HG02678 (cell line): Measurements from ENCODE around the gene FAM174C.
"Not testable (repeated sequence)": the region's sequence is repeated elsewhere in the genome, so short reads cannot be mapped to it uniquely, and the experiment has no call there.

ENCODE experiments used
- ATAC-seq: cut with Tn5 transposase; IDR thresholded peaks from one replicate; pipeline ENCODE4 v1.9.1; 2021; ENCODE audit warnings: mild to moderate bottlenecking, moderate library complexity; ENCODE audit not compliant: unreplicated experiment

FAM174C gene

GRCh38 chr19:1316466-1316865, 41.1 kb downstream of the FAM174C start:
- no peak for ATAC-seq

- no peak for ATAC-seq
Measured at GRCh38 chr19:1317274-1318003, 42.1 kb downstream of the FAM174C start.

DNA sequence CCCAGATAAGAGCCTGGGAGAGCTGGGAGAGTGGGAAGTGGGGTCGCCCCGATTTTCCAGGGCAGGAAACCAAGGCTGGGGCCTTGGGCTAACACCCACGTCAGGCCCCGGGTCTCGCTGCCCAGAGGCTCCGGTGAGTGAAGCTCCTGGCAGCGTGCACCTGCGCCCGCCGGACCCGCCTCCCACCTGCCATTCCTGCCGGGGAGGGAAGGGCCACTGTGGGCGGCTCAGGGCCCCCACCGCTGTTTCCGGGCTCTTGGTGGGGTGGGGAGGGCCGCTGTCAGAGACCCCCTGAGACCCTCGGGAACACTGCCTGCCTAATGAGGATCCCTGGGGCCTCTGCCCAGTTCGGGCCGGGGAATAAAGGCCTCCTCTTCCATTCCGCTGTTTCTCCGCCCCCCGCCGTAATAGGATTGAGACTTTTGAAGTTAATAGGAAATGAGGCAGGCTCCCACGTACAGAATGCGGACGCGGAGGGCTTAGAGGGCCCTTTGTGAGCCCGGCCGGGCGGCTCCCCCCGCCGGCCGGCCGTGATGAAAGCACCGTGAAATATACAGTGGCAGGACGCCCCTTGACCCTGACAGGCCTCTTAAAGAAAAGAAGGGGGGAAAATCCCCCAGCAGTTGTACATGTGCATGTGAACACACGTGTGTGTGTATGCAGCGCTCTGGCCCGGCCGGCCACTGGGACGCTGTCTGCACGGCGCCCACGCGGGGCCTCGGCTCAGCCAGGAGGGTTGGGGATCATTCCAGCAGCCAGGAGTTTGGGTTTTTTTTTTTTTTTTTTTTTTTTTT, 43.5 kb downstream of the FAM174C start:
- ATAC-seq, result no peak

GRCh38 chr19:1320282-1320650, 44.9 kb downstream of the FAM174C start:
- ATAC-seq, result not testable (repeated sequence)

GRCh38 chr19:1321539-1321938, 46.2 kb downstream of the FAM174C start:
- no peak for ATAC-seq

GRCh38 chr19:1322198-1322981, 47.1 kb downstream of the FAM174C start:
- ATAC-seq, result no peak

DNA sequence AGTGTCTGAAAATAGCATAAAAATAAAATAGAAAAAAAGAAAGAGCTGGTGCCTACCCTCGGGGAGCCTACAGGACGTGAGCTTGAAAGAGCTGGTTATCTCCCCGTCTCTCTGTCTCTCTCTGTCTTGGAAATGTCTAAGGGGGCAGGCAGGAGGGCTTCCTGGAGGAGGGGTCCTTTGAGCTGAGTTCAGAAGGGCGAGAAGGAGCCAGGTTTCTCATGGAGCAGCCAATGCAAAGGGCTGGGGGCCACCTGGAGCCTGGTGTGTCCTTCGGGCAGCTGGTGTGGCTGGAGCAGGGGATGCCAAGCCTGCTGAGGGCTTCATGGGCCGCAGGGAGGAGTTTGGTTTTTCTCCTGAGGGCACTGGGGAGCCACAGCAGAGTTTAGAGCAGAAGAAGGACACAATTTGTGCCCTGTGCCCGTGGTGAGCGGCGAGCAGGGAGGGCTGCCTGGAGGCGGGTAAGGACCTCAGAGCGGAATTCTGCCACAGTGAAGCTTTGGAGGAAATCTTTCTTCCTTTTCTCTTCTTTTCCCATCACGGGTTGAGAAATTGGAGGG, 49.0 kb downstream of the FAM174C start:
- ATAC-seq, result no peak

DNA sequence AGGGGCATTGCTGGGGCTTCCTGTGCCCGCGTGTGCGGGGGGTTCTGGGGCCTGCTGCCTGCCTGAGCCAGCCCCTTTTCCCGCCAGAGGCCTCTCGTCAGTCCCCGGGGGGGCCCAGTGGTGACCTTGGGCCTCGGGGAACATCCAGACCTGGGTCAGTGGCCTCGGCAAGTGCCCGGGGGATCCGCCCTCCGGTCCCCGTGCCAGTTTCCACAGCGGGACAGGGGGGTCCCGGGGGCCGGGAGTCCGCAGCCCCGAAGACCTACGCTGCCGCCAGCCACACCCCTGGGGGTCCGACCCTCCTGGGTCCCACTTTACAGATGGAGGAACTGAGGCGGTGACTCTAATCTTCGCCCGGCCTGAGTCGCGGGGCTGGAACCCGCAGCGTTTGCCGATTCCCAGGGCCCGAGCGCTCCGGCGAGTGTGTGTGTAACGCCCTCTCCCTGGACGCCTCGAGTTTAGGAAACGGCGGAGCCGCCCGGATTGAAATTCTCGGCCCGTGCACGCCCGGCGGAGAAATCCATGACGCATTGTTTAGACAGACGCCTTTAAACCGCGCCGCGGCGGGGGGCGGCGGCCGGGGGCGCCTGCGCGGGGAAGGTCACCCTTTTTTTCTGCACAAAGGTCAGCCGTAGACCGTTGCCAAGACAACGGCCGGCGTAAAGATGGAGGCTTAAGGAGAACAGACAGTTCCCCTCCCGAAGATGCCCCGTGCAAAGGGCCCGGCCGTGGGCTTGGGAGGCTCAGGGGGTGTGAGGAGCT, 49.7 kb downstream of the FAM174C start:
- ATAC-seq, result no peak

DNA sequence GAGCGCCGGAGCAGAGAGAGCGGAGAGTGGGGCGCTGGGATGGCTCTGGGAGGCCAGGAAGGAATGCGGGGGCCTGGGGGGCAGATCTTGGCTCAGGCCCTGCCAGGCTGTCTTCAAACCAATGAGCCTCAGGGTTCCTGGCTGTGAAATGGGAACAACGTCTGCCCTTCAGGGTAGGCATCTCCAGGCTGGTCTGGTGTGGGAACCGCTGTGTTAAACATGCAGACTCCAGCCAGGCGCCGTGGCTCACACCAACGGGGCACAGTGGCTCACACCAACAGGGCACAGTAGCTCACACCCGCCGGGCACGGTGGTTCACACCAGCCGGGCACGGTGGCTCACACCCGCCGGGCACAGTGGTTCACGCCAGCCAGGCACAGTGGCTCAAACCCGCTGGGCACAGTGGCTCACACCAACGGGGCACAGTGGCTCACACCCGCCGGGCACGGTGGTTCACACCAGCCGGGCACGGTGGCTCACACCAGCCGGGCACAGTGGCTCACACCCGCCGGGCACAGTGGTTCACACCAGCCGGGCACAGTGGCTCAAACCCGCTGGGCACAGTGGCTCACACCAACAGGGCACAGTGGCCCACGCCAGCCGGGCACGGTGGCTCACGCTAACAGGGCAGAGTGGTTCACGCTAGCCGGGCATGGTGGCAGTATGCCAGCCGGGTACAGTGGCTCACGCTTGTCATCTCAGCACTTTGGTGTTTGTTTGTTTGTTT, 50.4 kb downstream of the FAM174C start:
- no peak for ATAC-seq

- ATAC-seq, result no peak
Measured at GRCh38 chr19:1327125-1327524, 51.8 kb downstream of the FAM174C start.
